GM19395 (cell line): Measurements from ENCODE around the gene TMCC3.

ENCODE experiments used
- ATAC-seq: cut with Tn5 transposase; IDR thresholded peaks from one replicate; pipeline ENCODE4 v1.9.1; 2021; ENCODE audit warnings: mild to moderate bottlenecking, moderate library complexity; ENCODE audit not compliant: unreplicated experiment

TMCC3 gene

DNA sequence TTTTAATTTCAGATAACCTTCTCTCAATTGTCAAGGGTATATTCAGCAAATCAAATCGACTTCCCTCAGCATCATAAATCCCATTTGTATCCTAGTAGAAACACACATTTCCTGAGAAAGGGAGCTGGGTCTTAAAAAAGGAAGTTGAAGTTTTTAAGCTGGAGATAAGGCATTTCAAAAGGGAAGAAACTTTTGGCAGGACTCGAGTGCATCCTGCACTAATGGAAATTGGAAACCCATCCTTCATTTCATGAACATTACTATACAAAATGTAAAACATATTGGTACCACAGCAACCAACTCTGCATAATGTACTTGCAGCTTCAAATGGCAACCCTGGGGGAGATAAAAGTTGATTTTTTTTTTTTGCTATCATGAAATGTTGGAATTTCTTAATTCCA is 23.7 kb upstream of the TMCC3 start:
- no peak for ATAC-seq

GRCh38 chr12:94673496-94673895 is 23.1 kb upstream of the TMCC3 start:
- ATAC-seq = no peak

GRCh38 chr12:94671917-94672316 is 21.6 kb upstream of the TMCC3 start:
- no peak for ATAC-seq

- no peak for ATAC-seq
Measured at GRCh38 chr12:94670898-94671297, 20.5 kb upstream of the TMCC3 start.

DNA sequence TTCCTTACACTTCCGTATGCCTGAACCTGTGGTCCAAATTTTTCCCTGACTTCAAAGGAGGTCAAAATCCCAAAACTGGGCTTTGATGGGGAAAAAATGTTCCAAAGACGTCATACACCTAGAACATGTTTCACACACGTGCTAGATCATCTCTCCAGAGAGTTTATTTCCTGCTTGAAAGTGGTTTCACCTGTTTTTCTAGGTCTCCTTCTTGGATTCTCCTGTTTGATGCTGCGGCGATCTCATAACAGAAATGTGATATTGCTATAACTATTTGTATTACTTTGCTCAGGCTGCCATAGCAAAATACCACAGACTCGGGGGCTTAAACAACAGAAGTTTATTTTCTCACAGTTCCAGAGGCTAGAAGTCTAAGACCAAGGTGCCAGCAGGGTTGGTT is 19.7 kb upstream of the TMCC3 start:
- no peak for ATAC-seq

- ATAC-seq = no peak
Measured at GRCh38 chr12:94667031-94667540, 16.7 kb upstream of the TMCC3 start.

GRCh38 chr12:94666158-94666557 is 15.8 kb upstream of the TMCC3 start:
- no peak for ATAC-seq

GRCh38 chr12:94663702-94664101 is 13.3 kb upstream of the TMCC3 start:
- no peak for ATAC-seq

DNA sequence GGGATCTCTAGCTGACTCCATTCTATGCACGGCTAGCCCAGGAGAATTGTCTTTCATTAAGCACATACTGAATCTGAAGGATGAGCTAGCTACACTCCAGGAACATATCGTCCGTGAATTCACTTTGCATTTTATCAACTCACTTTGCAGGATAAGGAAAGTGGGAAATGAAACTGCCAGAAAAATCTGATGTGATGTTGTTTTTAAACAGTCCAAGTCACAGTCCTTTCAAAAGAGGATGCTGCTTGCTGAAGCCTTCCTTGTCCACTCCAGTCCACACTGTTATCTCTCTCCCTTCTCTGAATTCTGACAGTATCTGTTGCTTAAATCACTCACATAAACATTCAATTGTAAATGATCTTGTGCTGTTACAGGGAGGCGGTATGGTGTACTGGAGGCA is 12.7 kb upstream of the TMCC3 start:
- no peak for ATAC-seq

DNA sequence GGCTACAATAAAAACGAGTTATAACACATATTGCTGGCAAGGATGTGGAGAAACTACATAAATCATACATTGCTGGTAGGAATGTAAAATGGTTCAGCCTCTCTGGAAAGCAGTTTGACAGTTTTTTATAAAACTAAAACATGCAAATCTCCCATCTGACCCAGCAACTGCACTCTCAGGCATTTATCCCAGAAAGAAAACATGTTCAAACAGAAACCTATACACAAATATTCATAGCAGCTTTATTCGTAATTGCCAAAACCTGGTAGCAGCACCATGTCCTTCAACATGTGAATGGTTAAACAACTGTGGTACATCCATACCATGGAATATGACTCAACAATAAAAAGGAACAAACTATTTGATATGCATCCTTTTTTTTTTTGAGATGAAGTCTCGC is 10.1 kb upstream of the TMCC3 start:
- ATAC-seq = no peak

DNA sequence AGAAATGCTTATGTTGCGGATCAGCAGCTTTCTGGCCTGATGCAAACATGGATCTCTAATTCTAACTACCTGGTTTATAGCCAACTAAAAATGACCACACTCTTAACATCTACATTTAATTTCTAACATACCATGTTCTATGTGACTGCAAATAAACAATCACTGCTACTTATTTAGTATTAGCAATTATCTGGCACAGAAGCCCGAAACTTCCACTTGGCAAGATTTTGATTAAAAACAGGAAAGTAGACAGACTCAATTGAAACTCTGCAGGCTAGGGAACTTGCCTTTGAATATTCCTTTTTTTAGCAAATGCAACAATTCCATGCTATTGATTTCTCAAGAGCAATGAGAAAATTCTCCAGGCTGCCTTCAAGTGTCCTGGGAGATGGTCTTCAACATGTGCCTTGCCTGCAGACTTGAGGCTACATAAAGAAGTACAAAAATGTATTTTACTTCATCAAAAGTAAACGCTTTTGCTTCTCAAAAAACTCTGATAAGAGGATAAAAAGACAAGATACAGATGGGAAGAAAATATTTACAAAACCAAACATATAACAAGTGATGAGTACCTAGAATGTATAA is 9.1 kb upstream of the TMCC3 start:
- no peak for ATAC-seq

GRCh38 chr12:94658931-94659330 is 8.6 kb upstream of the TMCC3 start:
- ATAC-seq = no peak

DNA sequence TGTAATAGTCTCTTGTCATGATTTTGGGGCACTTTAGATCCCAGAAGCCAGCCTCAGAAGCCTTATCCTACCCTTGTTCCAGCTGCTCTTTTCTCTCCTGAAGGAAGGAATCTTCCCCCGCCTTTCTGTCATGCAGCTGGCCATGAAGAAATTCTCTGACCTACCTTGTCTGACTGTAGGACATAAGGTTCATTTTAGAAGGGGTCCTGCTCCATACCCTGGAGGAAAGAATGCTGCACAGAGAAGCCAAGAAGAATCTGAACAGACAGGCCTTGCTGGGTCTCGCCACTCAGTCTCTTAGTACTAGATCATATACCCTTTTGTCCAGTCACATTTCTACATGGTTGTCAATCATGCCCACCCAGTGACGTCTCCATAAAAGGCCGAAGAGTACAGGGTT is 6.2 kb upstream of the TMCC3 start:
- no peak for ATAC-seq

DNA sequence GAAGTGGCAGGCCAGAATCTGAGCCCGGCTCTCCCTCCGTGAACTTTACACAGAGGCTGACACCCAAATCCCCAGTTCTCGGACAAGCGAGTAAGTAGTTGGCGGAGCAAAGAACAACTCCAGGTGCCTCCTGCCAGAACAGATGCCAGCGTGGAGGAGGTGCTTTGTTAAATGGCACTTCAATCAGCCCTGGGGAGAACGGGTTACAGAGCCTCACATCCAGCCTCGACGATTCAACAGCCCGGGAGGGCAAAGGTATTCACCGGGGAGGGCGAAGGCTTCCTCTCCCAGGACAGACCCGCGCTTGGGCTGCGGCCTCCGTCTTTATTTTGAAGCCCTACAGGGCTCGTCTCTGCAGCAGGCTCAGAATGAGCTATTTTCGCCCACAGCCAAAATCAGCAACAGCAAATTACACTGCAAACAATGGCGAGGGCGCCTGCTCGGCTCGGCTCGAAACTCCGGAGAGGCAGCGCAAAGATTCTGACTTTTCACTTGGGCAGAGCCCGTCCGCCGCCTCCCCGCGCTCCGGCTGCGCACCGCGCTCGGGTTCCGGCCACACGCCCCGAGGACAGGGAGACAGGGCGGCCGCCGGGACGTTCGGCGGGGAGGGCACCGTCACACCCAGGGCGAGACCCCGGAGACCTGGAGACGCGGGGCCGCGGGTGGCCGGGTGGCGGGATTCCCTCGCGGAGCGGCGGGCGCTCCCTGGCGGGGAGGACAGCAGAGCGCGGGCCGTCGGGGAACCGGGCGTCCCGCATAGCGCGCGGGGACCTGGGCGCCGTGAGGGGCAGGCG is 811 bp downstream of the TMCC3 start:
- peak; percentile 52 for ATAC-seq

GRCh38 chr12:94648578-94648977 is 1.8 kb downstream of the TMCC3 start:
- no peak for ATAC-seq

DNA sequence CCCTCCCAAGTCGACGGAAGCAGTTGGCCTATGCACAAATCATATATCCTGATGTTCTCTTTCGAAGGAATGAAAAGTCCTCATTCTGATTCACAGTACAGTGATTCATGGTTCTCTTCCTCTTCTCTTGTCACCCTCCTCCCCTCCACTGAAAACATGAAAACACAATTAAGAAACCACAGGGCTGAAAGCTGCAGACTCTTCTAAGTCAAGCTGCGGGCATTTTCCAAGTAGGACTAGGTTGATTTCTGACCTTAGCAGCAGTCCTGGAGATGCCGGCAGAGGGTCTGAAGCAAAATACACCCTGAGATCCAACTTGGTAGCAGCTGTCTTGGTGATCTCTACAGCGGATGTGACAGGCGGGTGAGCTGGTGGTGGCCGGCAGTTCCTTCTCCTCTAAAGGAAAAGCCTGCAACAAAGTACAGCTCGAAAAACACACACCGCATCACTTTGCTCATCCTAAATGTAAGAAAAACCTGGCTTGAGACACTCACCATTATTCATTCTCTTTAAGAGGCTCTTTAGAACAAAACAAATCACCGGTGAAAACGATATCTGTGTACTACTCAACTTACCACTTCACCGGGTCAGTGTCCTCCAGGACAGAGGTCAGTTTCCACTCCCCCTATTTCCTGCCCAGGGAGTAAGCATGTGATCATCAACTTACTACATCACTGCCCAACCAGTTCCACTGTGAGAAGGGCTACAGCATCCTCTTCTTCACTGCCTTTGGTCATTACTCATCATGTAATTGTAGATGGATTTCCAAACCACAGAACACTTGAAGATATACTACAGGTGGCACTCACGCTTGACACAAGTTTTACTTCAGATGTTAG is 6.0 kb downstream of the TMCC3 start:
- ATAC-seq = peak; percentile 52

- no peak for ATAC-seq
Measured at GRCh38 chr12:94643606-94644005, 6.8 kb downstream of the TMCC3 start.

- ATAC-seq = no peak
Measured at GRCh38 chr12:94641283-94641682, 9.1 kb downstream of the TMCC3 start.

GRCh38 chr12:94640134-94640928 is 10.0 kb downstream of the TMCC3 start:
- peak; percentile 79 for ATAC-seq

GRCh38 chr12:94638521-94638920 is 11.8 kb downstream of the TMCC3 start:
- no peak for ATAC-seq
